Suppressor macrophage treated with lipopolysaccharide for 4 hours (primary cell): Measurements from ENCODE around the gene SULT2B1.
A peak's percentile ranks its signal among the peaks of the same experiment; 100 is the strongest.

Experiments used
- DNase-seq: peaks from one replicate; pipeline ENCODE4 v3.0.0-alpha.2; 2020

The SULT2B1 gene

DNA sequence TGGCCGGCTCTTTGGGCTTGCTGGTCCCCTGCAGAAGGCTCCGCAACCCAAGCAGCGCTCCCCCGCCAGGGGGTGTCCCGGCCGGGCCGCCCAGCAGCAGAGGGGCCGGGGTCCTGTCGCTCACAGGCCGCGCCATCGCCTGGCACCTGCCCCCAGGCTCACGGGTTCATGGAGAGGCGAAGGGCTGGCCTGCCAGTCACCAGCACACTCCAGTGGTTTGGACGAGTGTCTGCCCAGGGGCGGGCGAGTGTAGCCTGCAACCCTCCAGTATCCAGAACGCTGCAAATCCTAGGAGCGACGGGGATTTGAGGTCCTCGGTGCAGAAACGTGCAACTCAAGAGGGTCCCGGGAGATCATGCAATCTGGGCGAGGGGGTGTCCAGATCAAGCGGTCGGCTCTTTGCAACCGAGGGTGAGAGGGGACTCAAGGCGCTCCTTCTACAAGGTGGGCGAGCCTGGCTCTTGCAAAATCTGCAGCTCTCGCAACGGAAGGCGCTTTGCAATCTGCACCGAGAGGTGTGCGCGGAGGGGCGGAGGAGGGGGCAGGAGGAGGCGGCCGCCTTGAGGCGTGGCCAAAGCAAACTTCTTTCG lies 85.0 kb downstream of the SULT2B1 start, which contains the start of gene DBP:
Gene DBP, minus strand, starts transcription at position 521 of the 590 bp plus-strand sequence. Its CDS starts 385 bp downstream, at position 136.
- DNase-seq: no peak

DNA sequence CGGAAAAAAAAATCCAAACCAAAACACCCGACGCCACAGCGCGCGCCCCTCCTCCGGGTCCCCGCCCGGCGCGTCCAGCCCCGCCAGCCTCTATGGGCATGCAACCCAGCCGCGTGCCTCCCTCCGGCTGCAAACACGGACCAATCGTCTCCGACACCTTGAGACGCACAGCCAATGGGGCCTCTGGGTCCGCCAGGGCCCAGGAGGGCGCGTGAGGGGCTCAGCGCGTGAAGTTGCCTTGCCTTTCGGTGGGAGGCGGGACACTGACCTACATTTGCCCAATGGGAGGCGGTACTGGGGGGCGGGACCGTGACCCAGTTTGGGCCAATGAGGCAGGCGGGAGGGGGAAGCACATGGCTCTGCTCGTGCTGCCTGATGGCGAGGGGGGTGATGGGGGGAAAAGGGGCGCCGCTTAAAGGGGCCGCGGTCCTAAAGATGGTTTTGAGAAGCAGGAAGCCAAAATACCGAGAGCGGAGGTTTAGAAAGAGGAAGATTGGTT lies 85.5 kb downstream of the SULT2B1 start:
- DNase-seq: peak; percentile 97

DNA sequence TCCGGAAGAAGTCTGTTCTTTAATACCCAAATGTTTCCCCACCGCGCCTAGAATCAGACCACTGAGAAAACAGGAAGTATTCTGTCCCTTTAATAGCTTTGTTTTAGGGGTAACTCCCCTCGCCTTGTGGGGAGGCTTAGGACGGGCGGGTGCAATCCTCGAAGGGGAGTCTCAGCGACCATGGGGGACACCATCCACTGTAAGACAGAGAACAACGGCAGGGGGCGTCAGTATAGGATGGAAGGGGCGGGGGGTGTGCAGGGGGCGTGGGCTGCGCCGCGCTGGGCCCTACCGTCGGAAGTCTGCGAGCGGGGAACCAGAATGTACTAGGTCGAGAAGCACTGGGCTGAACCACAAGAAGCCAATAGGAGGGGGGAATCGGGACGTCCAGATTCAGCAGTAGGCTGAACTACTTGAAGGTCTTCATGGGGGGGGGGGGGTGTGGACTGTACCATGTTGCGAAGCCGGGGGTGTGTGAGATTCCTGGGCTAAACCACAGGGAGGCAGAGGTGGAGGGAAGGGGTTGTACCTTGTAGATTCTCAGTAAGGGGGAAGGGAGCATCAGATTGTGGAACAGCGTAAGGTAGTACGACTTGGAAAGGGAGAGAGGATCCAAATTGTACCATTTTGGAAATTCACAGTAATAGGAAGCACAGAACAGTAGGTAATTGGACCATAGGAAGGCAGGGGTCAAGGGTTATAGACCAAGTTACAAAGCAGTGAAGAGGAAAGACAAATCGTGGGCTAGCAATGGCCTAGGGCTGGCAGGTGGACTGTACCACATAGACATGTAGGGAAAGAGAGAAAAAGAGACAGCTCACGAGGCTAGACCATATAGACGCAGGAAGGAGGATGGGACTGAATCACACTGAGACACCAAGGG lies 86.2 kb downstream of the SULT2B1 start:
- peak; percentile 87 for DNase-seq

DNA sequence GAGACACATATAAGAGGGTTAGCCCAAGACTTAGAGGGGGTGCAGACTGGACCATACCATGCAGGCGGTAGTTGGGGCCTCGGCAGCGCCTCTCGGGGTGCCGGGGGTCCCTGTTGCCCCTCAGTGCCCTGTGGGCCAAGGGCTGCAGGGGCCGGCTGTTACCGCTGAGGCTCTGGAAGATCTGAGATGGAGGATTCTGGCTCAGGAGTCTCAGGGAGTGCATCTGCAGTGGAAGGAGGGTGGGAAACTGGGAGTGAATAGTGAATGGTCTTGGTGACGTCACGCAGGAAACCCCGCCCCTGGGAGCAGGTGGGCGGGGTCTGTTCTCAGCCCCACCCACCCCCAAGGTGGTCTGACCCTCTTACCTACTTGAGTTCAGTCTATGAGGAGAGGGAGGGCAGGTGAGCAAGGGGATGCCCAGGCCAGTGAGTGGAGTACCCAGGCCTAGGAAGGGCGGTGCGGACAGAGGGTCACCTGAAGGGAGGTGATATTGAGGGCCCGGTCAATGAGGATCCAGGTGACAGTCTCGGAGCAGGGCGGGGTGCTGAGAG lies 86.9 kb downstream of the SULT2B1 start:
- DNase-seq: no peak

DNA sequence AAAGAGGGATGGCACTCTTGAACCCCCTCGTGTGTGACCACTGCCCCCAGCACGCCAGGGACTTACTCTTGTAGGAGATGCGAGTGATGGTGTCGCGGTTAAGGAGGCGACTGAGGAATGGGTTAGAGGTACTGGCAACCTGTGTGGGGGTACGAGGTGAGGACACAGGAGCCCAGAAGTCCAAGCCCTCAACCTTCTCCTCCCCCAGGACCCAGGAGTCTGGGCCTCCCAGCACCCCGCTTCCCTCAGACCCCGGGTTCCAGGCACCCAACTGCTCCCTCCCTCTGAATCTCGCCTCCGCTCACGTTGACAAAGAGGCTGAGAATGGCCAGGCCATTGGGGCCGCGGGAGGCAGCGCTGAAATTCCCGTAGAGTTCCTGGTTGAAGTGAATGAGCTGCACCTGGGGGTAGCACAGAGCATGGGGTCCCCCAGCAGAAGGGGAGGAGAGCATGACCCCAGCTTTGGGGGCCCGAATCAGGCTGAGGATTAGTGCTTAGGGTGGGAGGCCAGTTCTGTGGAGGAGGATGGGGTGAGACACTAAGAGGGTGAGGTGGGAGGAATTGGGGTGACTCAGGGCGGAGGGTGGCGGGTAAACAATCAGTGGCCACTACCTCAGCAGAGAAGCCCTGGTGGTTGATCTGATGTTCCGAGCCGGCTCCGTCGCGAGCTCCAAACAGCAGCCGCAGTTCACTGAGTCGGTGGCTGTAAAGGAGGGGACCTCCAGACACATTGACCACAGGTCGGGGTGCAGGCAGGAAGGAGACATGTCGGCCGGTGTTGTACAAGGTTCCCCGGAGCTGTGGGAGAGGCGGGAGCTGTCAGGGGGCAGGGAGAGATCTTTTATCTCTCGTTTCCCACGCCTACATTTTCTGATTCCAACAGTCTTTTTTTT lies 87.8 kb downstream of the SULT2B1 start:
- no peak for DNase-seq

DNA sequence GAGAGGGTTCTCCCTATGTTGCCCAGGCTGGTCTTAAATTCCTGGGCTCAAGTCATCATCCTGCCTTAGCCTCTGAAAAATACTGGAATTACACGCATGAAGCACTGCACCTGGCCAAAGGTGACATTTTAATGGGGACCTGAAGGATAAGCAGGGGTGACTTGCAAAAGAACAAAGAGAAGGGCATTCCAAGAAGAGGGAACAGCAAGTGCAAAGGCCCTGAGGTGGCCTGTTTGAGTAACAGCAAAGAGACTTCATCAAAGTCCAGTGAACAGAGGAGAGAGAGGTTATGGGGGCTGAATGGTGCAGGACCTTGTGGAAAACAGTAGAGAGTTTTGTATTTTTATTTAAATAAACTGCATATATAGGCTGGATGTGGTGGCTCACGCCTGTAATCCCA lies 89.9 kb downstream of the SULT2B1 start:
- DNase-seq: no peak

DNA sequence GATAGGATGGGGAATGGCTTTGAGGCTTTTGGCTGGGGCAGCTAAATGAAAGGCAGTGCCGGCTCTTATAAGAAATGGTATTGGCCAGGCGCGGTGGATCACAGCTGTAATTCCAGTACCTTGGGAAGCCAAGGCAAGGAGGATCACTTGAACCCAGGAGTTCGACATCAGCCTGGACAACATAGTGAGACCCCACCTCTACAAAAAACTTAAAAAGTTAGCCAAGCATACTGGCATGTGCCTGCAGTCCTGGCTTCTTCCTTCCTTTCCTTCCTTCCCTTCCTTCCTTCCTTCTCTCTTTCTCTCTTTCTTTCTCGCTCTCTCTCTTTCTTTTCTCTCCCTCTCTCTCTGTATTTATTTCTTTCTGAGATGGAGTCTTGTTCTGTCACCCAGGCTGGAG lies 90.9 kb downstream of the SULT2B1 start:
- no peak for DNase-seq

DNA sequence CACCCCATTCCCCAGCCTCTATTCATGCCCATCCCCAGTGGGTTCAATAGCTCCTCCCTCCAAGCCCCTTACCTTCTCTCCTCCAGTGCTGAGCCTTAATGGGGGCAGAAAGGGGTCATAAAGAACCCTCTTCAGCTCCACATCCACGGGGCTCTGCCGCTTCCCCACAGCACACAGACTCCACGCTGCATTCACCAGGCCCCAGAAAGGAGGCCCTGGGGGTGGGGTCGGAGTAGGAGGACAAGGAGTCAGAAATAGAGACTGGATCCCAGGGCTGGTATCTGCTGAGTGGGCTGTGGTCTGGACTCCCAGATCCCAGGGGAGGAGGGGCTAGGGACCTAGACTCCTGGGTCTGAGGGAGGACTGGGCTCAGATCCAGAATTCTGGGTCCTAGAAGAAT lies 92.4 kb downstream of the SULT2B1 start:
- no peak for DNase-seq

DNA sequence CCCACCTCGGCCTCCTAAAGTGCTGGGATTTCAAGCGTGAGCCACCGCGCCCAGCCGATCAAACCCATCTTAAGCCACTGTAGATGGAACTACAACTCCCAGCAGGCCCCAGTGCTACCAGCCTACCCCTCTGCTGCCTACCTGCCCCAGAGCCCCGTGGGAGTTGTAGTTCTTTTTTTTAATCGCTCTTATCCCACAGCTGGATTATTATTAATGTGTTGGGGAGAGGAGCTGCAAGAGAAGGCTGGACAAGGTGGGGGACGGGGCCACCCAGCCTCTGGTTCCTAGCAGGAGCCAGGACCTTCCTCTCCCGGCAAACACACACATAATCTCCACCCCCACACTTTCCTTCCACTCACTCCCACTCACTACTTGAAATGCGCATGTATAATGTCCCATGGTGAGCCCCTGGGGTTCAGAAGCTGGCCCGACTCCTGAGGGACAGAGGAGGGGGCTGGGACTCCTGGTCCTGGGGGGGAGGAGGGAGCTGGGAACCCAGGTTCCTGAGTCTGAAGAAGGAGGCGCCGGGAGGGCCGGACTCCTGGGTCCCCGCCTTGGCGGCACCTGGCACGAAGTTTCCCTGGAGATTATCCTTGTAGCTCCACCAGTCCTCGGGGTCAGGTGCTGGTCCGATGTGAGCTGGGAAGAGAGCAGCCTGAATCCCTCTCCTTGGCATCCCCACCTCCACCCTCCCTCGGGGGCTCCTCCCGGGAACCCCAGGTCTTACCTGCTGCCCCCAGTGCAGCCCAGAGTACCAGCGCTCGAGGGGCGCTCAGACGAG lies 93.1 kb downstream of the SULT2B1 start:
- DNase-seq: peak; percentile 75

DNA sequence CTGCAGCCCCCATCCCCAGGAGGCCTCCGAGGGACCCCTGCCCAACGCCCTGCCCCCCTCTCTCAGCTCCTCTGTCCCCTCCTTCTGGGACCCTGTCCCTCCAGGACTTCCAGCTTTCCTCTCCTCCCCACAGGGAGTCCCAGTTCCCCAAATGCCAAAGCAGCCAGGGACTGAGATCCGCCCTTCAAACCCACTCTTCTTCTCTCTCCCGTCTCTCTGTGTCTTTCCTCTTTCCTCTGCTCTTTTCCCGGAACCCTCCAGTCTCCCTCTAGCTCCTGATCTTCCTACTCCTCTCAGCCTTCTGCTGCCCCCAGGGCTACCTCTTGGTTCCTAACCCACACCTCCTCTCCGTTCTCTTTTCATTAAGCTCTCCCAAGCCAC lies 93.6 kb downstream of the SULT2B1 start:
- no peak for DNase-seq

DNA sequence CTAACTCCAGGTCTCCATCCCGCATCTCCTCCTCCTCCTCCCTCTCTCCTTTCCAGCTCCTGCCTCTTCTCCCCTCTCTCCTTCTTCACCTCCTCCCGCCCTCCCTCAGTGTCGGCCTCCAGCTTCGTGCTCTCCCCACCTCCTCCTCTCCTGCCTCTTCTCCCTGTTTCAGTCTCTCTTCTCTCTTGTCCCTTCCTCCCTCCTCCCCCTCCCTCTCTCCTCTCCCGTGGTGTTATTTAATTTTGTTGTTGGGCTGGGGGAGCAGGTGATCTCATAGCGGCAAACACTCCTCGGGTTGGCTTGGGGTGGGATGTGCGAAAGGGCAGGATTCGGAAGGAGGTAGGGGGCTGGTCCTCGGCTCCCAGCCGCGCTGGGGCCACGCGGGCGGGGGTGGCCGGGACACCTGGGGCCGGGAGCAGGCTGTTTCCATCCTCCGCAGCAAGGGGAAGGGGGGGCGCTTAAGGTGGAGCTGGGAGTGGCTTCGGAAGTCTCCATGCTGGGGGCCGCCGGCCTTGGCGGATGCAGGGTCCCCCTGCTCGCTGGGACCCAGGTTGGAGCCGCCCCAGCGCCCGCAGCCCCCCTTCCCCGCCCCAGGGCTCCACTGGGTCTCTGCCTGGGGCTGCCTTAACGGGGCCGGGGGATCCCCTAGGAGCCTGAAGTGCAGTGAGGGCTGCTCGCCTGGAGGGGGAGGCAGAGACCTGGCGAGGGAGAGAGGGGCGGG lies 94.2 kb downstream of the SULT2B1 start, which contains the start of gene CA11:
Gene CA11, minus strand, starts transcription at position 187 of the 721 bp plus-strand sequence. CDS start 555 bp downstream, outside the sequence.
- DNase-seq: peak; percentile 84

DNA sequence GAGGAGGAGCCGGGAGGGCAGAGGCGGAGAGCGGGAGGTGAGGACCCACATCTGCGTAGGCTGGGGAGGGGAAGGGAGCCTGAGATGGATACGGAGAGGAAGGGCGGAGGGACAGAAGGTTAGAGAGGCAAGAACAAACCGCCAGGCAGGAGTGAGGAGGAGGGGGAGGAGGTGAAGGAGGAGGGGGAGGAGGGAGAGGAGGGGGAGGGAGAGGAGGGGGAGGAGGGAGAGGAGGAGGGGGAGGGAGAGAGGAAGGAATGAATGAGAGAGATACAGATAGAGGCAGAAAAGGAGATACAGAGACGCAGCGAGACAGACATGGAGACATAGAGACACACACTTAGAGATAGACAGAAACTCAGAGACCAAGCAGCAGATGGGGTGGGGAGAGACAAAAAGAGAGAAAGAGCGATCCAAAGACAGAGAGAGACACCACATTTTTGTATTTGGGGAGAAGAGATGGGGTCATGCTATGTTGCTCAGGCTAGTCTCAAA lies 94.8 kb downstream of the SULT2B1 start:
- DNase-seq: no peak

DNA sequence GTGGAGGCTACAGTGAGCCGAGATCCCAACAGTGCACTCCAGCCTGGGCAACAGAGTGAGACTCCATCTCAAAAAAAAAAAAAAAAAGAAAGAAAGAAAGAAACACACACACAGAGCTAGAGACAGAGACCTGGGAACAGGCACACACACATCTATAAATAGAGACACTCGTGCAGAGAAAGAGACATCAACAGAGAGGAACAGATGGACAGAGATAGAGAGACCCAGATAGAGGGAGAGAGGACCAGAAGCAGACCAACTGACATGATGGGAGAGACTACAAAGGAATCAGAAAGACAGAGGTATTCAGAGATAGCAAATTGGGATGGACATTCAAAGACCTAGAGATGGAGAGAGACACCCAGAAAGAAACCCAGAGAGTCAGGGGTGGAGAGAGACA lies 96.2 kb downstream of the SULT2B1 start:
- DNase-seq: no peak
